LNCaP clone FGC (cell line): Measurements from ENCODE around the gene SMIM24.

Experiments used
- DNase-seq: peaks from one replicate; pipeline ENCODE4 v3.0.0-alpha.2; 2011; ENCODE audit warnings: low read depth
- H3K4me3 ChIP-seq: 2 replicates; pipeline ENCODE4 v1.5.1; 2011; ENCODE audit warnings: mild to moderate bottlenecking, low read depth, low read length, control low read depth
- TF ChIP-seq, protein P1 (sequence below): IDR thresholded peaks from 2 replicates; pipeline ENCODE4 v1.5.1; 2012; ENCODE audit warnings: mild to moderate bottlenecking; ENCODE audit not compliant: control insufficient read depth, insufficient read depth; ENCODE audit errors: extremely low read depth

Gene SMIM24

DNA sequence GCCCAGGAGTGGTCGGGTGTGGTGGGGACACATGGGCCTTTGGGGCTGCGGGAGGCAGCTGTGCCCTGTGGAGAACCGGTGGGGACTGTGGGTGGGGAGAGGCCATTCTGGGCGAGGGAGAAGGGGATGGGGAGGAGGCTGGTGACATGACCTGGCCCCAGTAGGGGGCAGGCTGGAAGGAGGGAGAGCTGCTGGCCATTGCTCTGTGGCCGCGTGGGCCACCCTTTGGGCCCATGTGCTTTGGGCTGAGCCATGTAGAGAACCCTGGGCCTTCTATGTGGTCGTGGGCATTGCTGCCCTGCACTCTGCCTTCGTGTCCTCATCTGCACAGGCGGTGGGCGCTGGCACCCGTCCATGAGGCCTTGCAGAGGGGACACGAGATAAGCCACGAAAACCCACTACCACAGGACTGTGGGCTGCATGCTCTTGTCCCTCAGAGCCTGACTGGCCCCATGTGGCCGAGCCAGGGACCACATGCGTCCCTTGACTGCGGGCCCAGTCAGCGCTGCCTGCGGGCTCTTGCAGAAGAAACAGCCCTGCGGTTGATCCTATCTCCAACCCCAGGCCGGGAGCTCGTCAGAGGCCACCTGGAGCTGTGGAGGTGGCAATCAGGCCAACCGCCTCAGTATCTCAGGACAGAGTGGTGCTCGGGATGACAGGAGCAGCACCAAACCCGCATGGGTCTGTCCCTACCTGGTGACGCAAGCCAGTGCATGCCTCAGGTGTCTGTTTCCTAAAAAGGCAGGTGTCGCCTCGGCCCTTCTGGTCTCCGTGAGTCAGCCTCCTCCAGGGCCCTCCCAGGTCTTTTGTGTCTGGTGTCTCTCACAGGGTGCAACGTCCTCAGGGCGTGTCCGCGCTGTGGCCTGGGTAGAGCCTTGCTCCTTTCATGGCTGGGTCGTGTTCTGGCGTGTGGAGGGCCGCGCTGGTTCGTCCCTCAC lies 40.1 kb upstream of the SMIM24 start:
- no peak overlapping the region for H3K4me3 ChIP-seq
- no peak for DNase-seq
- TF ChIP-seq, protein P1, sequence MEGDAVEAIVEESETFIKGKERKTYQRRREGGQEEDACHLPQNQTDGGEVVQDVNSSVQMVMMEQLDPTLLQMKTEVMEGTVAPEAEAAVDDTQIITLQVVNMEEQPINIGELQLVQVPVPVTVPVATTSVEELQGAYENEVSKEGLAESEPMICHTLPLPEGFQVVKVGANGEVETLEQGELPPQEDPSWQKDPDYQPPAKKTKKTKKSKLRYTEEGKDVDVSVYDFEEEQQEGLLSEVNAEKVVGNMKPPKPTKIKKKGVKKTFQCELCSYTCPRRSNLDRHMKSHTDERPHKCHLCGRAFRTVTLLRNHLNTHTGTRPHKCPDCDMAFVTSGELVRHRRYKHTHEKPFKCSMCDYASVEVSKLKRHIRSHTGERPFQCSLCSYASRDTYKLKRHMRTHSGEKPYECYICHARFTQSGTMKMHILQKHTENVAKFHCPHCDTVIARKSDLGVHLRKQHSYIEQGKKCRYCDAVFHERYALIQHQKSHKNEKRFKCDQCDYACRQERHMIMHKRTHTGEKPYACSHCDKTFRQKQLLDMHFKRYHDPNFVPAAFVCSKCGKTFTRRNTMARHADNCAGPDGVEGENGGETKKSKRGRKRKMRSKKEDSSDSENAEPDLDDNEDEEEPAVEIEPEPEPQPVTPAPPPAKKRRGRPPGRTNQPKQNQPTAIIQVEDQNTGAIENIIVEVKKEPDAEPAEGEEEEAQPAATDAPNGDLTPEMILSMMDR: no peak

DNA sequence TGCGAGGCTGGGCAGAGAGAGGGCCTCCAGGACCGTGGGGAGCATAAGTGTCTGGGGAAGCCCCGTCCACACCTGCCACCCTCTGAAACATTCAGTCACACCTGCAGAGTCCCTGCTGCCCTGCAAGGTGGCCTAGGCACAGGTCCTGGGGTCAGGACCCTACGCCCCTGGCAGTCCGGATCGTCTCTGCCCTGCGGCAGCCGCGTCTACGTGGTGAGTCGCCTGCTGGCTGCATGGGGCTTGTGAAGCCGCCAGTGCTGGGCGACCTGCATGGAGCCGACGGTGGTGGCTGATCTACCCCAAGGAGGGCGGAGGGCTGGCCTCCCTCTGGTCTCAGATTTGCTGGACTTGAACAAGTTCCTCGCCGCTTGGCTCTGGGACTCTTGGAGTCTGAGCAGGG lies 38.8 kb upstream of the SMIM24 start:
- no peak overlapping the region for H3K4me3 ChIP-seq
- no peak for DNase-seq
- TF ChIP-seq, protein P1: no peak

DNA sequence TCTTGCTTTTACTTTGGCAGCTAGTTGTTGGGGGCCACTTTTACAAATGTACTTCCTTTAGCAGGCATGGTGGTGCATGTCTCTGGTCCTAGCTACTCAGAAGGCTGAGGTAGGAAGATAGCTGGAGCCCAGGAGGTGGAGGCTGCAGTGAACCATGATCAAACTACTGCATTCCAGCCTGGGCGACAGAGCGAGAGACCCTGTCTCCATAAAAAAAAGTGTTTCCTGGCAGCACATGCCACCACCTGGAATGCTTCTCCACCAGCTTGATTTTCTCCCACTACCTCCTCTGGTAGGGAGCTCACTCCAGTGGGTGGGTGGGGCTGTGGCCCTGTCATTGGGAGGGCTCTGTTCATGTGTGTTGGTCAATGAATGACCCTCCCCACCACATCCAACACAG lies 38.3 kb upstream of the SMIM24 start:
- no peak overlapping the region for H3K4me3 ChIP-seq
- no peak for DNase-seq
- TF ChIP-seq, protein P1: no peak

DNA sequence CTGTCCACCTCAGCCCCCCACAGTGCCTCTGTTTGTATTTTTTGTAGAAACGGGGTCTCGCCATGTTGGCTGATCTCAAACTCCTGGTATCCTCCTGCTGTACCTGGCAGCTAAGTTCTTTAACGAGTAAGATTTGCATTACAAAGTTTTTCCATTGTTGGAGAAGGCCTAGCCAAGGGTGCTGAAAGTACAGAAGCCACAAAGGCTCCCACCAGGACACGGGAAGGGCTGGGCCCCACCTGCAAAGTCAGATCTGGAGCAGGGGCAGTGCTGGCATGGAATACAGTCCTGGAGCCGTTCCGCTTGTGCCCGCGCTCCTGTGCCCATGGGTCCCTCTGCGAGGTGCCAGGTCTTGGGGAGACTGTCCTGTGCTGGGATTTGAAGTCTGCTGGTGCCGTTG lies 37.9 kb upstream of the SMIM24 start:
- H3K4me3 ChIP-seq: no peak overlapping the region
- no peak for DNase-seq
- TF ChIP-seq, protein P1: no peak

DNA sequence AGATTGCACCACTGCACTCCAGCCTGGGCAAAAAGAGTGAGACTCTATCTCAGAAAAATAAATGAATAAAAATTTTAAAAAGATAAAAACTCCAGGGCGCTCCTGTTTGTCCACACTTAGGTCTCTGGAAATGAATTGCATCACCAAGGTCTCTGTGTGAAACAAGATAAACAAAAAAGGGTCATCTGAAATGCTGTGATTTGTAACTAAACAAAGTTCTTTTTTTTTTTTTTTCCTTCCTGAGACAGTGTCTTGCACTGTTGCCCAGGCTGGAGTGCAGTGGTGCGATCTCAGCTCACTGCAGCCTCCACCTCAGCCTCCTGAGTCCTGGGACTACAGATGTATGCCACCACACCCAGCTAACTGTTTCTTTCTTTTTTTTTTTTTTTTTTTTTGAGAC lies 37.3 kb upstream of the SMIM24 start:
- no peak for DNase-seq
- TF ChIP-seq, protein P1: no peak
- no peak overlapping the region for H3K4me3 ChIP-seq

DNA sequence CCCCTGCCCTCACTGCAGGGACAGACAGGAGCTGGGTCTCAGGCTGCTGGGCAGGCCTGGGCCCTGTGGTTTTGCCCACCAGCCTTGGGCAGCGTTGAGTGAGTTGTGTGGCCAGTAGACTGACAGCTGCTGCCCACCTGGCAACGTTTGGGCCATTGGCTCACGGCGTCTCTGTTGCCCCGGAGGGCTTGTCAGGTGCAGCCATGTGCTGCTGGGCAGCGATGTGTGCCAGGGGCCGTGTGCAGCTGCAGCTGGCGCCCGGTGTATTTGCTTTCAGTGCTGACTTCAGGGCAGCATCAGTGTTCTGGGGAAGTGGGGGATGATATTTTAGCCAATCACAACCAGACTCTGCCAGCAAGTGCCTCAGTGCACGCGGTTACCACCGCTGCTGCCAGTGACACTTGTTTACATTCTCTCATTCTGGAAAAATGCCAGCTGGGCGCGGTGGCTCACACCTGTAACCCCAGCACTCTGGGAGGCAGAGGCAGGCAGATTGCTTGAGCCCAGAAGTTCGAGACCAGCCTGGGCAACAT lies 36.4 kb upstream of the SMIM24 start:
- TF ChIP-seq, protein P1: no peak
- DNase-seq: peak; percentile 28
- no peak overlapping the region for H3K4me3 ChIP-seq
